Stimulated activated CD4-positive, alpha-beta T cell treated with anti-CD3 and anti-CD28 coated beads, Interleukin-1b, Interleukin-23, amount 100 ng/mL, for 1 hour (primary cell): ENCODE results near the gene DNM1.

Experiments used
- DNase-seq, 2 donors: peaks; one replicate each; pipeline ENCODE4 v3.0.0-alpha.2; 2020; ENCODE audit warnings: low read depth in 2 of 2

DNM1 gene

GRCh38 chr9:128205296-128205944 lies 2.2 kb downstream of the DNM1 start:
- DNase-seq = no peak

GRCh38 chr9:128206484-128206883 lies 3.3 kb downstream of the DNM1 start:
- no peak for DNase-seq

GRCh38 chr9:128206916-128207910 lies 4.0 kb downstream of the DNM1 start:
- DNase-seq = no peak

- DNase-seq = no peak
These were observed 5.2 kb downstream of the DNM1 start for GRCh38 chr9:128208386-128208785.

- DNase-seq = no peak
These were observed 5.9 kb downstream of the DNM1 start for GRCh38 chr9:128208946-128209669.

GRCh38 chr9:128211186-128211980 lies 8.2 kb downstream of the DNM1 start:
- no peak for DNase-seq

GRCh38 chr9:128211981-128212281 lies 8.8 kb downstream of the DNM1 start:
- no peak for DNase-seq

- DNase-seq = no peak
These were observed 10.7 kb downstream of the DNM1 start for GRCh38 chr9:128213746-128214497.

GRCh38 chr9:128214571-128215490 lies 11.7 kb downstream of the DNM1 start:
- no peak for DNase-seq

GRCh38 chr9:128215491-128216409 lies 12.6 kb downstream of the DNM1 start:
- DNase-seq = no peak

GRCh38 chr9:128216781-128217553 lies 13.8 kb downstream of the DNM1 start:
- DNase-seq = no peak

GRCh38 chr9:128218172-128218517 lies 15.0 kb downstream of the DNM1 start:
- DNase-seq = no peak

GRCh38 chr9:128218518-128219389 lies 15.6 kb downstream of the DNM1 start:
- DNase-seq = peak; percentile 70 to 90

- no peak for DNase-seq
These were observed 16.7 kb downstream of the DNM1 start for GRCh38 chr9:128219831-128220230.

GRCh38 chr9:128222026-128222425 lies 18.8 kb downstream of the DNM1 start:
- no peak for DNase-seq

GRCh38 chr9:128222880-128223670 lies 19.9 kb downstream of the DNM1 start:
- DNase-seq = no peak
